PC-3 (cell line): ENCODE data around the gene PALD1. TPM values are rescaled to one million over a fixed set of nuclear protein-coding genes. Genes with fewer than 3 reads are reported as not detected.
A peak's percentile ranks its signal among the peaks of the same experiment; 100 is the strongest.

Experiments used
- ATAC-seq: fragments of 200-7000 bp; cut with Tn5 transposase; 2 replicates; pipeline ENCODE4 v1.9.1; 2020; ENCODE audit warnings: mild to moderate bottlenecking, moderate library complexity
- BruUV-seq: library from RNA; stranded (reverse); fragments of 400-500 nt; replicated peaks from 2 replicates; lab custom pipeline; 2021; lab: Mats Ljungman, UMichigan
- CTCF ChIA-PET: fragments of 300-600 bp; sonication (Branson Sonifier 250); formaldehyde crosslinking; loops from one replicate; lab custom pipeline; 2022; ENCODE audit warnings: antibody characterized with exemption; lab: Charles Lee
- POLR2A ChIA-PET: fragments of 300-600 bp; sonication (Branson Sonifier 250); formaldehyde crosslinking; loops from one replicate; lab custom pipeline; 2022; ENCODE audit warnings: antibody characterized with exemption; ENCODE audit not compliant: unreplicated experiment; lab: Charles Lee
- DNase-seq: peaks from one replicate; pipeline ENCODE4 v3.0.0-alpha.2; 2015
- H2AFZ ChIP-seq: fragments of 300-600 bp; sonication (generic); 2 replicates; pipeline ENCODE4 v1.6.0; 2016; ENCODE audit warnings: antibody characterized with exemption, low read length
- H3F3A ChIP-seq: fragments of 300-600 bp; sonication (generic); one replicate; pipeline ENCODE4 v1.6.0; 2017; ENCODE audit warnings: antibody characterized with exemption, low read length, control low read depth, mild to moderate bottlenecking; ENCODE audit not compliant: unreplicated experiment
- H3K27ac ChIP-seq: fragments of 300-600 bp; sonication (generic); 2 replicates; pipeline ENCODE4 v1.5.1; 2016; ENCODE audit warnings: mild to moderate bottlenecking, low read length
- H3K27me3 ChIP-seq: fragments of 300-600 bp; sonication (generic); 2 replicates; pipeline ENCODE4 v1.6.1; 2016; ENCODE audit warnings: low read length, mixed read lengths
- H3K36me3 ChIP-seq: fragments of 300-600 bp; sonication (generic); 2 replicates; pipeline ENCODE4 v1.6.1; 2016; ENCODE audit warnings: low read depth, mixed run types, low read length, mixed read lengths
- H3K4me1 ChIP-seq: fragments of 300-600 bp; sonication (generic); 2 replicates; pipeline ENCODE4 v1.5.1; 2016; ENCODE audit warnings: low read length; ENCODE audit not compliant: insufficient read depth
- H3K4me2 ChIP-seq: fragments of 300-600 bp; sonication (generic); 2 replicates; pipeline ENCODE4 v1.6.0; 2016; ENCODE audit warnings: low read length
- H3K4me3 ChIP-seq: fragments of 300-600 bp; sonication (generic); 2 replicates; pipeline ENCODE4 v1.5.1; 2016; ENCODE audit warnings: mild to moderate bottlenecking, low read length, mixed read lengths
- H3K79me2 ChIP-seq: fragments of 300-600 bp; sonication (generic); 2 replicates; pipeline ENCODE4 v1.6.1; 2017; ENCODE audit warnings: low read length, mixed read lengths
- H3K9ac ChIP-seq: fragments of 300-600 bp; sonication (generic); 2 replicates; pipeline ENCODE4 v1.6.0; 2016; ENCODE audit warnings: mild to moderate bottlenecking, low read length
- H3K9me2 ChIP-seq: fragments of 300-600 bp; sonication (generic); replicated peaks from 2 replicates; pipeline ENCODE4 v1.6.1; 2016; ENCODE audit warnings: mixed run types, low read length, mixed read lengths
- H3K9me3 ChIP-seq: fragments of 300-600 bp; sonication (generic); 2 replicates; pipeline ENCODE4 v1.6.1; 2016; ENCODE audit warnings: low read length, mixed read lengths
- H4K20me1 ChIP-seq: fragments of 300-600 bp; sonication (generic); 2 replicates; pipeline ENCODE4 v1.6.1; 2016; ENCODE audit warnings: low read length, mixed read lengths
- EZH2 ChIP-seq: fragments of 300-600 bp; sonication (generic); IDR thresholded peaks from one replicate; pipeline ENCODE4 v1.6.1; 2017; ENCODE audit warnings: antibody characterized with exemption, mild to moderate bottlenecking, low read length; ENCODE audit not compliant: unreplicated experiment
- EZH2phosphoT487 ChIP-seq: fragments of 300-600 bp; sonication (generic); IDR thresholded peaks from 2 replicates; pipeline ENCODE4 v1.6.1; 2018; ENCODE audit warnings: mild to moderate bottlenecking, antibody characterized with exemption, low read length, borderline replicate concordance
- intact Hi-C: fragments of 100-400 bp; cut with micrococcal nuclease; formaldehyde crosslinking; loops from 2 replicates; pipeline ENCODE4 v1.9.0; 2023
- total RNA-seq: library from RNA; depleted of rRNA; stranded (reverse); fragments of >200 nt; gene quantifications from 2 replicates; pipeline ENCODE4 v1.2.3, GENCODE V29; 2014
- TF ChIP-seq, protein P1 (sequence below): fragments of 300-600 bp; sonication (generic); conservative IDR thresholded peaks from 2 replicates; pipeline ENCODE4 v1.5.1; 2017; ENCODE audit warnings: antibody characterized with exemption, low read depth, mild to moderate bottlenecking, low read length

The PALD1 gene
- total RNA-seq, 1 experiment from 2014 or later = 0.80 TPM

DNA sequence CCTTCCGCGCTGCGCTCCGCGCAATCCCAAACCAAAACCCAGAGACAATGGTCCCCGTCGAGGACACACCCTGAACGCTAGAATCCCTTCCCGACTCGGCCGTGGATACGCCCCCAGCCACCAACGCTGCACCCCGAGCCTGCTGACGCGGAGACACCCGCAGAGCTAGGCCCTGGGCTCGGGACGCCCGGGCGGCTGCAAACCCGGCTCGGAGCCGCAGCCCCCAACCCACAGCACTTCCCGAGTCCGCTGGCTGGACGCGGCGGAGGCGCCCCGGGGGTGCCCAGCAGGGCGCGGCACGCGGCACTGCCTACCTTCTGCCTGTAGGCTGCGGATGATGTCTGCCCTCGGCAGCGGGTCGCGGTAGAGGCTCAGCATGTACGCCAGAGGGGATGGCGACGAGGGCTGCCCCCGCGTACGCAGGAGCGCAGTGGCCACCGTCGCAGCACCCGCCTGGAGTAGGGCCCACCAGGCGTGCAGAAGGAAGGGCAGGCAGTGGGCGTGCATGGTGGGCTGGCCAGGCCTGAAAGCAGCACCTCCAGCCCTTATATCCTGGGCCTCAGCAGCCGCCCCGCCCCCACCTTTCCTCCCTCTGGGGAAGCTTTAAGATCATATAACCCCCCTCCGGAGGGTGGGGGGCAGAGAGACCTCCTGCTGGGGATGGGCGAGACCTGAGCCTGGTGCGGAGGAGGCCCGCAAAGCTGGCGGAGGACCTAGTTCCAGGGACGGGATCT lies 37.2 kb upstream of the PALD1 start, which contains the start of gene NODAL:
NODAL (minus strand) TSS at position 521 of the 734 bp plus-strand sequence; CDS start at position 507, 14 bp downstream.
- H3F3A ChIP-seq = no peaks in the 10 kb centered on the region
- no peaks in the 10 kb centered on the region for H3K27me3 ChIP-seq
- H3K27ac ChIP-seq = no peak within 1 kb of the TSS
- H3K9ac ChIP-seq = no peak within 1 kb of the TSS
- H3K9me2 ChIP-seq = no peaks in the 10 kb centered on the region
- H3K9me3 ChIP-seq = no peaks in the 10 kb centered on the region
- no peaks in the 10 kb centered on the region for H4K20me1 ChIP-seq
- no peaks in the 10 kb centered on the region for H3K4me1 ChIP-seq
- H3K79me2 ChIP-seq = no peaks in the 10 kb centered on the region
- no peak for TF ChIP-seq EZH2phosphoT487
- TF ChIP-seq EZH2 = no peak
- TF ChIP-seq, protein P1, sequence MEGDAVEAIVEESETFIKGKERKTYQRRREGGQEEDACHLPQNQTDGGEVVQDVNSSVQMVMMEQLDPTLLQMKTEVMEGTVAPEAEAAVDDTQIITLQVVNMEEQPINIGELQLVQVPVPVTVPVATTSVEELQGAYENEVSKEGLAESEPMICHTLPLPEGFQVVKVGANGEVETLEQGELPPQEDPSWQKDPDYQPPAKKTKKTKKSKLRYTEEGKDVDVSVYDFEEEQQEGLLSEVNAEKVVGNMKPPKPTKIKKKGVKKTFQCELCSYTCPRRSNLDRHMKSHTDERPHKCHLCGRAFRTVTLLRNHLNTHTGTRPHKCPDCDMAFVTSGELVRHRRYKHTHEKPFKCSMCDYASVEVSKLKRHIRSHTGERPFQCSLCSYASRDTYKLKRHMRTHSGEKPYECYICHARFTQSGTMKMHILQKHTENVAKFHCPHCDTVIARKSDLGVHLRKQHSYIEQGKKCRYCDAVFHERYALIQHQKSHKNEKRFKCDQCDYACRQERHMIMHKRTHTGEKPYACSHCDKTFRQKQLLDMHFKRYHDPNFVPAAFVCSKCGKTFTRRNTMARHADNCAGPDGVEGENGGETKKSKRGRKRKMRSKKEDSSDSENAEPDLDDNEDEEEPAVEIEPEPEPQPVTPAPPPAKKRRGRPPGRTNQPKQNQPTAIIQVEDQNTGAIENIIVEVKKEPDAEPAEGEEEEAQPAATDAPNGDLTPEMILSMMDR = no peak
- H3K4me2 ChIP-seq = no peak within 1 kb of the TSS
- CTCF ChIA-PET = no interaction called here
- no peak within 1 kb of the TSS for H3K4me3 ChIP-seq
- intact Hi-C loops = no loop called here
- POLR2A ChIA-PET = no interaction called here
- H3K36me3 ChIP-seq = no peaks in the 10 kb centered on the region
- no peak for DNase-seq
- no TSS peak for BruUV-seq
- ATAC-seq = no peak
- H2AFZ ChIP-seq = no peak within 1 kb of the TSS

DNA sequence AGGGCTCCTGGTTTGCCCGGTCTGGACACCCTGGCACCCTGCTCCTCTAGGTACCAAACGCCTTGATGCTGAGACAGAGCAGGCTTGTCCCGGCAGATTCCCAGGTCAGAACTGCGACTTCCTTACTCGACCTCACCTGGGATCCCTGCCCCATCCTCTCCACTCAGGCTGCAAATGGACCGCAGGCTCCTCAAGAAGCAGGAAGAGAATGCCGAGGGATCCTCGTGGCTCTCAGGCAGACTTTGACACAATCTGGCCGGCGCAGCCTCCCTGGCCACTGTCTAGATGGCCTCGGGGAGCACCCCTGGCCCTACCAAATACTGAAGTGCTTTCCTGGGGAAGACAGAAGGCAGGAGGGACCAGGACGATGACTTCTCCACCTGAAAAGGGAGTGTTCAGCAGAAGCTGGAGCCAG lies 36.7 kb upstream of the PALD1 start:
- Histone ChIP-seq H3K79me2 (no peaks in the 10 kb centered on the region), H3F3A (no peaks in the 10 kb centered on the region), H3K4me1 (no peaks in the 10 kb centered on the region), H3K27me3 (no peaks in the 10 kb centered on the region), H3K9ac (no peak overlapping the region), H3K9me2 (no peaks in the 10 kb centered on the region), H3K9me3 (no peaks in the 10 kb centered on the region), H3K27ac (no peak overlapping the region), H3K4me2 (no peak overlapping the region), H4K20me1 (no peaks in the 10 kb centered on the region), H3K4me3 (no peak overlapping the region), H3K36me3 (no peaks in the 10 kb centered on the region), H2AFZ (no peak overlapping the region)
- no peak for DNase-seq
- intact Hi-C loops = no loop called here
- POLR2A ChIA-PET = no interaction called here
- no peak for TF ChIP-seq EZH2
- TF ChIP-seq EZH2phosphoT487 = no peak
- TF ChIP-seq, protein P1 = no peak
- BruUV-seq = no TSS peak
- CTCF ChIA-PET = no interaction called here
- ATAC-seq = no peak; the same call in 1 of the 2 replicates

DNA sequence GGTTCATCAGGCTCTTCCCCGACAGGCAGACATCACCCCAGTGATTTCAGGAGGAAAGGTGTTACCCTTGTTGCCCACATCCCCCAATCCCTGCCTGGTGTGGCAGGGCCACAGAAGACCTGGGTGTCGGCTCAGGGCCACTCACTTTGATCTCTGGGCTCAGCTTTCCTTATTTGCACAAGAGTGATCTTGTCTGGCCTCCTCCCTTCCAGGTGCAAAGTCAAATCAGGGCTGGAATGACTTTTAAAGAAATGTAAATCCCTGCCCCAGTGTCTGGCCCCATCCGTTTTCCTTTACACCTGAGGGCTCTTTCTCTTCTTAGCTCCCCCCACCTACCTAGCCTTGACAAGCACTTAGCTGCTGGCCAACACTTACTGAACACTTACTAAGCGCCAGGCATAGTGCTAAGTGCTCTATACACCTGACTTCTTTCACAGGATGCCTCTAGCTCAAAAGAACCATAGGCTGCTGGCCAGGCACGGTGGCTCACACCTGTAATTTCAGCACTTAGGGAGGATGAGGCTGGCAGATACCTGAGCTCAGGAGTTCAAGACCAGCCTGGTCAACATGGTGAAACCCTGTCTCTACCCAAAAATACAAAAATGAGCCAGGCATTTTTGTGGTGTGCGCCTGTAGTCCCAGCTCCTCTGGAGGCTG lies 36.1 kb upstream of the PALD1 start:
- Histone ChIP-seq H3K36me3 (no peaks in the 10 kb centered on the region), H3K27me3 (no peaks in the 10 kb centered on the region), H3K9me2 (no peaks in the 10 kb centered on the region), H3K79me2 (no peaks in the 10 kb centered on the region), H3K9ac (no peak overlapping the region), H3K27ac (no peak overlapping the region), H3F3A (no peaks in the 10 kb centered on the region), H3K4me3 (no peak overlapping the region), H2AFZ (no peak overlapping the region), H3K9me3 (no peaks in the 10 kb centered on the region), H3K4me1 (no peaks in the 10 kb centered on the region), H3K4me2 (no peak overlapping the region), H4K20me1 (no peaks in the 10 kb centered on the region)
- TF ChIP-seq, protein P1 = no peak
- ATAC-seq = peak; percentile 31; the same call in 1 of the 2 replicates
- no TSS peak for BruUV-seq
- ChIA-PET POLR2A (no interaction called here), CTCF (no interaction called here)
- no peak for DNase-seq
- intact Hi-C loops = no loop called here
